Tibial nerve (tissue), 4 donors: Measurements from ENCODE around the gene CPLANE2. TPM values are rescaled to one million over a fixed set of nuclear protein-coding genes. Genes with fewer than 3 reads are reported as not detected.
A peak's percentile ranks its signal among the peaks of the same experiment; 100 is the strongest.

Experiments used
- DNase-seq, 2 donors: peaks; one replicate each; pipeline ENCODE4 v3.0.0-alpha.2; 2019; ENCODE audit warnings: low spot score in 2 of 2
- H3K27ac ChIP-seq, 4 donors: fragments of 200-600 bp; sonication (generic) in 3 of 4; one replicate each; pipeline ENCODE4 v1.5.1; 2017 to 2019; ENCODE audit warnings: mild to moderate bottlenecking in 1 of 4
- H3K27me3 ChIP-seq, 2 donors: fragments of 200-600 bp; sonication (generic) in 1 of 2; one replicate each; pipeline versions ENCODE4 v1.5.1 to v1.6.0; 2017 to 2019
- H3K36me3 ChIP-seq, 3 donors: fragments of 200-600 bp; sonication (generic); one replicate each; pipeline ENCODE4 v1.5.1; 2018 to 2019
- H3K4me1 ChIP-seq, 4 donors: fragments of 200-600 bp; sonication (generic) in 3 of 4; one replicate each; pipeline ENCODE4 v1.5.1; 2017 to 2019
- H3K4me3 ChIP-seq, 4 donors: fragments of 200-600 bp; sonication (generic) in 3 of 4; one replicate each; pipeline ENCODE4 v1.5.1; 2017 to 2019; ENCODE audit warnings: mild to moderate bottlenecking in 1 of 4, moderate library complexity in 1 of 4
- H3K9me3 ChIP-seq, 4 donors: fragments of 200-600 bp; sonication (generic) in 3 of 4; one replicate each; pipeline ENCODE4 v1.5.1; 2017 to 2019
- CTCF ChIP-seq, 5 experiments: fragments of 200-600 bp in 3 of 5; fragments of 450-650 bp in 2 of 5; sonication (generic) in 3 of 5; IDR thresholded peaks; one replicate each; pipeline ENCODE4 v1.5.1; 2016 to 2019; ENCODE audit warnings: antibody characterized with exemption in 5 of 5, mild to moderate bottlenecking in 3 of 5, moderate library complexity in 2 of 5
- EP300 ChIP-seq, 2 donors: sonication (generic); formaldehyde crosslinking; IDR thresholded peaks; one replicate each; pipeline ENCODE4 v1.6.1; 2017; ENCODE audit warnings: antibody characterized with exemption in 2 of 2, mild to moderate bottlenecking in 1 of 2
- POLR2A ChIP-seq, 2 donors: fragments of 450-650 bp; IDR thresholded peaks; one replicate each; pipeline ENCODE4 v1.6.1; 2017; ENCODE audit warnings: antibody characterized with exemption in 2 of 2, mild to moderate bottlenecking in 2 of 2, moderate library complexity in 2 of 2
- WGBS, 2 donors: methylation state at CpG; one replicate each; pipeline ENCODE4 v1.1.5; 2018; 5-methylcytosine and 5-hydroxymethylcytosine counted together
- total RNA-seq, 4 donors: library from RNA; depleted of rRNA; stranded (reverse); fragments of >200 nt; gene quantifications; one replicate each; pipeline ENCODE4 v1.1.0, GENCODE V29; 2016

The CPLANE2 gene
- total RNA-seq, 4 donors from 2014 or later: 3.6 to 14.4 (median 9.6) TPM

- Histone ChIP-seq H3K4me3 (no peak overlapping the region), H3K4me1 (peaks cover 0 to 19% (median under 1%) of the 10 kb centered on the region in 4 donors), H3K27me3 (peaks cover 0 to 4% of the 10 kb centered on the region in 2 donors), H3K36me3 (no peaks in the 10 kb centered on the region), H3K27ac (no peak overlapping the region), H3K9me3 (no peaks in the 10 kb centered on the region)
- TF ChIP-seq CTCF (IDR thresholded peaks at IDR 0.05) (no peak), EP300 (IDR thresholded peaks at IDR 0.05) (no peak), POLR2A (IDR thresholded peaks at IDR 0.05) (no peak)
- no peak for DNase-seq
- 90 to 96% methylated on average over 1 of the region's 1 CpG for WGBS, 2 donors
Observed at GRCh38 chr1:16221499-16221898, 15.5 kb downstream of the CPLANE2 start.

- no peak for DNase-seq
- Histone ChIP-seq H3K27ac (no peak overlapping the region), H3K27me3 (no peaks in the 10 kb centered on the region), H3K9me3 (no peaks in the 10 kb centered on the region), H3K4me1 (peaks cover 0 to 25% (median 4%) of the 10 kb centered on the region in 4 donors), H3K36me3 (no peaks in the 10 kb centered on the region), H3K4me3 (no peak overlapping the region)
- TF ChIP-seq POLR2A (IDR thresholded peaks at IDR 0.05) (no peak), EP300 (IDR thresholded peaks at IDR 0.05) (no peak), CTCF (IDR thresholded peaks at IDR 0.05) (no peak)
- 87 to 88% methylated on average over 4 of the region's 4 CpGs for WGBS, 2 donors
Observed at GRCh38 chr1:16219968-16220500, 16.9 kb downstream of the CPLANE2 start.

DNA sequence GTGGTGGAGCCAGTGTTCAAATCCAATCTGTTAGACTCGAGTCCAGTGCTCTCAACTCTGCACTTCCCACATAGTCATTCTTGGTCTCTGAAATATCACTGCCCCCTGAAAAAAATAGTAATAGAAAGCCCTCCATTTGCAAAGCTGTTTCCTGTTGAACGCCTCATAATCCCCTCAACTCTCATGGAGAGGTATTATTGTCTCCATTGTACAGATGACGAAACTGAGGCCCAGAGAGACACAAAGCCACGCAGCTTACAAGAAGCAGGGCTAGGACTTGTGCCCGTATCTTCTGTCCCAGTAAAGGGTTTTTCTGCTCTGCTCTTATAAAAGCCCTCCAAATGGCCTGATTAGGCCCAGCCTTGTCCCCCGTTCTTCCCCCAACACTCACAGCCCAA is 18.3 kb downstream of the CPLANE2 start:
- no peaks in the 10 kb centered on the region for H3K36me3 ChIP-seq
- 94 to 95% methylated on average over 6 of the region's 6 CpGs for WGBS, 2 donors
- TF ChIP-seq EP300 (IDR thresholded peaks at IDR 0.05) (no peak), POLR2A (IDR thresholded peaks at IDR 0.05) (no peak), CTCF (IDR thresholded peaks at IDR 0.05) (no peak)
- no peak overlapping the region for H3K27ac ChIP-seq
- H3K4me3 ChIP-seq: no peak overlapping the region
- peaks cover 0 to 25% (median 4%) of the 10 kb centered on the region in 4 donors for H3K4me1 ChIP-seq
- no peak for DNase-seq
- no peaks in the 10 kb centered on the region for H3K9me3 ChIP-seq
- H3K27me3 ChIP-seq: no peaks in the 10 kb centered on the region

- H3K27ac ChIP-seq: peak overlapping the region; percentile 37 to 76 (median 58)
- H3K4me1 ChIP-seq: peaks cover 0 to 25% (median 4%) of the 10 kb centered on the region in 4 donors
- H3K27me3 ChIP-seq: no peaks in the 10 kb centered on the region
- TF ChIP-seq POLR2A (IDR thresholded peaks at IDR 0.05) (no peak), EP300 (IDR thresholded peaks at IDR 0.05) (no peak), CTCF (IDR thresholded peaks at IDR 0.05) (no peak)
- peak overlapping the region in 1 of 4 donors; percentile 62 for H3K4me3 ChIP-seq
- DNase-seq: no peak
- no peaks in the 10 kb centered on the region for H3K9me3 ChIP-seq
- WGBS, 2 donors: 80 to 84% methylated on average over 11 to 12 of the region's 12 CpGs
- no peaks in the 10 kb centered on the region for H3K36me3 ChIP-seq
Observed at GRCh38 chr1:16218014-16218673, 18.8 kb downstream of the CPLANE2 start.

DNA sequence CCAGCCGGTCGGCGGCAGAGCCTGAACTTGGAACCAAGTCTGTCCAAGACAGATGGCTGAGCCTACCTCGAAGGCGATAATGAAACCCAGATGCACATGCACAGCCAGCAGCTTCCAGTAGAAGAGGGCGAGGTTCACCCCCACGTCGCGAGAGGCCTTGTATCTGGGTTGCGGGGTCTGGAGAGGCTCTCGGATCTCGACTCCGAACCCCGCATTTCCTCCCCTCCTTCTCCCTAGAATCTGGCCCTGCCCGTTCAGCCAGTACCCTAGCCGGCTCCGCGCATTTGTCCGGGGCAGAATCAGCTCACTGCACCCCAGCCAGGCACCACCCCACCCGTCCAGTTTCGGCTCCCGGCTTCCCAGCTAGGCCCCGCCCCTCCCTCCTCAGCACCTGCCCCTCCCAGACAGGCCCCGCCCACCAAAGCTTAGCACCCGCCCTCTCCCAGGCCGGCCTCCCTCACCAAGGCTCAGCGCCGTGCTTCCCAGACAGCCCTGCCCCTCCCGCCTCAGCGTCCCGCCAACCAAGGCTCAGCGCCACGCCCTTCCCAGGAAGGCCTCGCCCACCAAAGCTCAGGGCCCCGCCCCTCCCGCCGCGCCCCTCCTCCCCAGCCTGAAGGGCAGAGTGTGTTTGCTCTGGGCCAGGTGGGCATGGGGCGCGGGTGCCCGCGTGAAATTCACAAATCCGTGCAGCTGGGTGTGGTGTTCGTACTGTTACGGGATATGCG is 19.8 kb downstream of the CPLANE2 start:
- H3K9me3 ChIP-seq: no peaks in the 10 kb centered on the region

More for the DNA sequence above, 19.8 kb downstream of the CPLANE2 start:
- no peaks in the 10 kb centered on the region for H3K27me3 ChIP-seq
- H3K4me1 ChIP-seq: peaks cover 0 to 25% (median 4%) of the 10 kb centered on the region in 4 donors
- TF ChIP-seq POLR2A (IDR thresholded peaks at IDR 0.05): peak in 1 of 2 donors; percentile 43
- TF ChIP-seq EP300 (IDR thresholded peaks at IDR 0.05): peak in 1 of 2 donors; percentile 16
- TF ChIP-seq CTCF (IDR thresholded peaks at IDR 0.05): no peak
- peak overlapping the region; percentile 37 to 76 (median 60) for H3K27ac ChIP-seq
- WGBS, 2 donors: 2 to 3% methylated on average over 20 to 34 of the region's 46 CpGs
- peak overlapping the region; percentile 31 to 62 (median 41) for H3K4me3 ChIP-seq
- H3K36me3 ChIP-seq: no peaks in the 10 kb centered on the region
- peak; percentile 98 for DNase-seq
